ENCODE measurements around the gene GLRA1. TPM values are rescaled to one million over a fixed set of nuclear protein-coding genes. Genes with fewer than 3 reads are reported as not detected.

Gene GLRA1
- total RNA-seq, 3 donors from 2014 or later (not counting 1 experiment from before 2014, with no cell fraction given), result not detected

GRCh38 chr5:151913425-151913824 lies 11.2 kb downstream of the GLRA1 start:
- Histone ChIP-seq H3K9me3 (ENCODE audit: control insufficient read depth, insufficient read depth, low read length) (no peaks in the 10 kb centered on the region), H3K4me1 (ENCODE audit: control insufficient read depth, insufficient read depth, low read length) (no peaks in the 10 kb centered on the region), H3K36me3 (ENCODE audit: control insufficient read depth, insufficient read depth, low read length) (no peaks in the 10 kb centered on the region), H3K27ac (ENCODE audit: low read length) (no peak overlapping the region), H3K27me3 (ENCODE audit: control insufficient read depth, insufficient read depth, low read length) (no peaks in the 10 kb centered on the region), H3K4me3 (ENCODE audit: low read length) (no peak overlapping the region)
- Mint-ChIP-seq H3K27ac (no peak overlapping the region), H3K4me3 (no peak overlapping the region), H3K27me3 (ENCODE audit: low read depth in 2 of 2) (peaks cover 11 to 18% of the 10 kb centered on the region in 2 donors), H3K4me1 (no peaks in the 10 kb centered on the region), H3K36me3 (no peaks in the 10 kb centered on the region), H3K9me3 (no peaks in the 10 kb centered on the region)
- intact Hi-C loops (cut with micrococcal nuclease), result no loop called here
- TF ChIP-seq CTCF (IDR thresholded peaks at IDR 0.05), result no peak
- no peak for ATAC-seq
- no peak for DNase-seq
- WGBS (ENCODE audit: insufficient coverage), result 91% methylated on average over 2 of the region's 2 CpGs

- ATAC-seq (no peak), DNase-seq (no peak)
- Mint-ChIP-seq H3K4me1 (no peaks in the 10 kb centered on the region), H3K27ac (no peak overlapping the region), H3K36me3 (no peaks in the 10 kb centered on the region), H3K9me3 (no peaks in the 10 kb centered on the region), H3K4me3 (no peak overlapping the region), H3K27me3 (ENCODE audit: low read depth in 2 of 2) (peaks cover 16 to 23% of the 10 kb centered on the region in 2 donors)
- Histone ChIP-seq H3K36me3 (ENCODE audit: control insufficient read depth, insufficient read depth, low read length) (no peaks in the 10 kb centered on the region), H3K9me3 (ENCODE audit: control insufficient read depth, insufficient read depth, low read length) (no peaks in the 10 kb centered on the region), H3K4me1 (ENCODE audit: control insufficient read depth, insufficient read depth, low read length) (no peaks in the 10 kb centered on the region), H3K4me3 (ENCODE audit: low read length) (no peak overlapping the region), H3K27ac (ENCODE audit: low read length) (no peak overlapping the region), H3K27me3 (ENCODE audit: control insufficient read depth, insufficient read depth, low read length) (no peaks in the 10 kb centered on the region)
- WGBS (ENCODE audit: insufficient coverage), result 82% methylated on average over 3 of the region's 3 CpGs
- intact Hi-C loops (cut with micrococcal nuclease), result no loop called here
- no peak for TF ChIP-seq CTCF (IDR thresholded peaks at IDR 0.05)
These were observed 12.3 kb downstream of the GLRA1 start for GRCh38 chr5:151912360-151912759.

- Histone ChIP-seq H3K4me1 (ENCODE audit: control insufficient read depth, insufficient read depth, low read length) (no peaks in the 10 kb centered on the region), H3K4me3 (ENCODE audit: low read length) (no peak overlapping the region), H3K27me3 (ENCODE audit: control insufficient read depth, insufficient read depth, low read length) (no peaks in the 10 kb centered on the region), H3K27ac (ENCODE audit: low read length) (no peak overlapping the region), H3K36me3 (ENCODE audit: control insufficient read depth, insufficient read depth, low read length) (no peaks in the 10 kb centered on the region), H3K9me3 (ENCODE audit: control insufficient read depth, insufficient read depth, low read length) (no peaks in the 10 kb centered on the region)
- no peak for TF ChIP-seq CTCF (IDR thresholded peaks at IDR 0.05)
- peaks cover 22 to 35% of the 10 kb centered on the region in 2 donors for H3K27me3 Mint-ChIP-seq (ENCODE audit: low read depth in 2 of 2)
- H3K36me3 Mint-ChIP-seq, result no peaks in the 10 kb centered on the region
- H3K9me3 Mint-ChIP-seq, result no peaks in the 10 kb centered on the region
- intact Hi-C loops (cut with micrococcal nuclease), result no loop called here
- DNase-seq (no peak), ATAC-seq (no peak)
- H3K4me1 Mint-ChIP-seq, result no peaks in the 10 kb centered on the region
- no peak overlapping the region for H3K4me3 Mint-ChIP-seq
- H3K27ac Mint-ChIP-seq, result no peak overlapping the region
These were observed 13.6 kb downstream of the GLRA1 start for GRCh38 chr5:151911011-151911410.

GRCh38 chr5:151909628-151910027 lies 15.0 kb downstream of the GLRA1 start:
- Histone ChIP-seq H3K4me3 (ENCODE audit: low read length) (no peak overlapping the region), H3K27ac (ENCODE audit: low read length) (no peak overlapping the region), H3K9me3 (ENCODE audit: control insufficient read depth, insufficient read depth, low read length) (no peaks in the 10 kb centered on the region), H3K27me3 (ENCODE audit: control insufficient read depth, insufficient read depth, low read length) (no peaks in the 10 kb centered on the region), H3K36me3 (ENCODE audit: control insufficient read depth, insufficient read depth, low read length) (no peaks in the 10 kb centered on the region), H3K4me1 (ENCODE audit: control insufficient read depth, insufficient read depth, low read length) (no peaks in the 10 kb centered on the region)
- Mint-ChIP-seq H3K36me3 (no peaks in the 10 kb centered on the region), H3K9me3 (no peaks in the 10 kb centered on the region), H3K4me1 (no peaks in the 10 kb centered on the region), H3K27ac (no peak overlapping the region), H3K27me3 (ENCODE audit: low read depth in 2 of 2) (peaks cover 22 to 35% of the 10 kb centered on the region in 2 donors), H3K4me3 (no peak overlapping the region)
- no peak for DNase-seq
- intact Hi-C loops (cut with micrococcal nuclease), result no loop called here
- ATAC-seq, result no peak
- 54% methylated on average over 1 of the region's 1 CpG for WGBS (ENCODE audit: insufficient coverage)
- no peak for TF ChIP-seq CTCF (IDR thresholded peaks at IDR 0.05)
